ENCODE data around the gene RYK.

Gene RYK

DNA sequence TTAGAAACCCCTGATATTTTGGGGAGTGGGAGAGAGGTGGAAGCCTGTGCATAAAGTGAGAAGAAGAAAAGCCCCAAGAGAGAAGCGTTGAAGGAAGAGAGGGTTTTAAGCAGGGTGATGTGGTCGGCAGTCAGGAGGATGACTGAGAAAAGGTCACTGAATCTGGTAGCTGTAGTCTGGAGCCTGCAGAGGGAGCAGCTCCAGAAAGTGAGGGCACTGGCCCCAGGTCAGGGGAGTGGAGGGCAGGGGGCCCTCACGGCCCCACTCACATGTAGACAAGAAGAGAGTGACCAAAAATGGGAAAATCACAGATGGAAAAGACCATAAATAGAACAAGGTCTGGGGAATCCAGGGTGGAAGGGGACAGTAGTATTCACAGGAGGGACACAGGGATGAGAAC is 105.5 kb downstream of the RYK start:
- DNase-seq = no peak

DNA sequence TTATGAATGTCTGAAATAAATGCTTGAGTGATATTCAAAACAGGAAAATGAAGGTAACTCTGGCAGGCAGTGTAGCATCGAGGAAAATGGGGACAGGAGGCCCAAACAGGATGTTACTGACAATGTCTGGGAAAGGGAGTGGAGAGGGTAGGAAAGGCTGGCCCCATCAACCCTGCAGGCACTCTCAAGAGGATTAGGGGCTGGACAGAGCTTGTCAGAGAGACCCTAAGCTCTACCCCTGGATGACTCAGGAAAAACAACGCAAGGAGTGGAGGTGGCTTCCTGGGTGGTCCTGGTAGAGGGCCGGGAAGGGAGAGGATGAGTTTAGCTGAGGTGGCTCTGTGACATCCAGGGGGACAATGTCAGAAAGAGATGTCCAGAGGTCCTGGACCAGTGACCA is 106.0 kb downstream of the RYK start:
- DNase-seq = no peak

DNA sequence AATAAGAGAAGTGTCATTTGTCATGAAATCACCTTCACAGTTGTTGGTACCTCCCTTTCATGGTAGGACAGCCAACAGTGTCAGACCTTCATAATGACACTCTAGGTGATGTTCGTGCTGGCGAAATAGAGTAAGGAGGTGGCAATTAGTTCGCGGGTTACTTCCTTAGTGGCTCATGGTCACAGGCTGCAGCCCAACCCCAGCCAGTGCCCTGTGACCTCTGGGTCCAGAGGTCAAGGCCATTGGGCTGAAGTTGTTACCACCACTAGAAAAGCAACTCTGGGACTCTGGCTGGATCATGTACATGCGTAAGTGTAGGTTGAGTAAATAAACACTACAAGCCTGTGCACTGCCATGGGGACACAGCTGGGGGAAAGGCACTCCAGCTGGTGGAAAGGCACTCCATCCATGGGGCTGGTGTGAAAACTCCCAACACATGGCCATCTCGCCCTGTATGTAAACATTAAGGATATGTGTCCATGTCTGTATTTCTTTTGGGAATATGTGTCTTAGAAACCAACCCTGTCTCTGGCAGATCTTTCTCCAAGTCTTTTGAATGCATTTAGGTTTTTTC is 106.7 kb downstream of the RYK start:
- no peak for DNase-seq

DNA sequence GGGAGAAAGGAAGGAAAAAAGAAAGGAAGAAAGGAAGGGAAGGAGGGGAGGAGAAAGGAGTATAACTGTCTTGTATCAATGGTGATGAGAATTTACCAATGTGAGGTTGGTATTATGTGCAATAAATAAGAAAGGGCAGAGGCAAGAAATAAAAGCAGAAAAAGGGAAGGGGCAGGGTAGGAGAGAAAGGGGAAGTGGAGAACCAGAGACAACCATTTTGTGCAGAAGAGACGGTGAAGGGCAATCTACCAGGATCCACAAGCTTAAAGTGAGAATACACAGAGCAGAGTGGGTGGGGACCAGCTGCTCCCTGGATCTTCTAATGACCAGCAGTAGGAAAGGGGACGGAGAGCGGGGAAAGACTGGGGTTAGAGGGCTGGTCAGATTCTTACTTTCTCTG is 114.1 kb downstream of the RYK start:
- no peak for DNase-seq

DNA sequence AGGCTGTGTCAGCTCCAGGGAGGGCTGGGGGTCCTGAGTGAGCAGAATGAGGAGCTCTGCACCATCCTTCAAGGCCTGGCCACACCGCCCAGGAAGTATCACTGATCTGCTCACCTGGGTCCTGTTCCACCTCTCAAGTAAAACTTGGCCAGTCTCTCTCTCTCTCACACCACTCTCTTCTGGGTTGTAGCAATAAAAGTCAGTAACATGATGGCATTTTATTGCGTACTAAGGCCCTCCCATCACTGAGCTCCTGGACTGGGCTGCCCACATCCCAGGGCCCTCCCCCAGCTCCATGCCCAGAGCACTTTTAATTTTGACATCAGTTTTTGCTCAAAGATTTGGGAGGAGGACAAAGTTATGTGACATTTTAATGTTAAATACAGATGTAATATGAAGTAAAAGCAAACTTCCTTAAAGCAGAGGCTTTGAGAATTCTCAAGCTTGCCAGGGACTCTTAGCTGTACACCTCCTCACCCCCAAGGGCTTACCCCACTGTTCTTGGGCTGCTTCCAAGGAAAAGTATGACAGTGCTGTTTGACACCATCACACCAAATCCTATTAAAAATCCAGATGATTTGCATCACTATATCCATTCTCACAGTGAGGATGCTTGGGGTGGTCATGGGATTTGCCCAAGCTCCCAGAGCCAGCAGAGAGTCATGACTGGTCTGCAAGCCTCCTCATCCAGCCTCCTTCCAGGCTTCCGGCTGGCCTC is 115.8 kb downstream of the RYK start:
- no peak for DNase-seq

DNA sequence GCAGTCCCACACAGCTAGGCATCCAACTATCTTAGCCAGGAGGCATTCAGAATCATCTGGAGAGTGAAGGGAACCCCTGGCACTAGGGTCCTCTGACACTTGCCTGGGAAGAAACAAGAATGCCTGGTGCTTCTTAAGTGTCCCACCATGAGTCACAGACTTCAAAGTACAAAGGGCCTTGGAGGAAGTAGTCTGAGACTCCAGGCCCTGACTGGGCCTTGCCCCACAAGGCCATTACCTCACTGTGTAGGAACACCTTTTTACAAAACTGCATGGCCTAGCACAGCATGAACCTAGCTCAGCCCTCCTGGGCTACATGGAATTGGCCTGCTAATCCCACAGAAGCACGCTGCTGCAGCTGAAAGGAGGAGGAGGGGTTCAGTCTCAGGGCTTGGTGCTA is 116.4 kb downstream of the RYK start:
- DNase-seq = no peak

DNA sequence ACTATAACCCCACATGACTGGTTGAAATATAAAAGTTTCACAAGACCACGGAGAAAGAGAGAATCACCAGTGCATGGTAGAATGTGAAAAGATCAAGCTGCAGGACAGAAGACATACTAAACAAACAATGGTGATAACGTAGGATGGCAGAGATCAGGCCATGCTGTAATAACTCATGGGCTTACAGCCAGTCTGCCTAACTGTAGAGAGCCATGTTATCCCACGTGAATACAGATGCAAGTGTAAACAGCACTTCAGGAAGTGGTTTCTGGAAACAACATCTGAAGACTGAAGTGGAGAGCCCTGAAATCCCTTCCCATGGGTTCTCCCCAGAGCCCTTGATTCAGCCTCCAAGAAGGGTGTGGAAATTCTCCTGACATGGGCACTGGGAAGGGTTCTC is 117.7 kb downstream of the RYK start:
- no peak for DNase-seq

DNA sequence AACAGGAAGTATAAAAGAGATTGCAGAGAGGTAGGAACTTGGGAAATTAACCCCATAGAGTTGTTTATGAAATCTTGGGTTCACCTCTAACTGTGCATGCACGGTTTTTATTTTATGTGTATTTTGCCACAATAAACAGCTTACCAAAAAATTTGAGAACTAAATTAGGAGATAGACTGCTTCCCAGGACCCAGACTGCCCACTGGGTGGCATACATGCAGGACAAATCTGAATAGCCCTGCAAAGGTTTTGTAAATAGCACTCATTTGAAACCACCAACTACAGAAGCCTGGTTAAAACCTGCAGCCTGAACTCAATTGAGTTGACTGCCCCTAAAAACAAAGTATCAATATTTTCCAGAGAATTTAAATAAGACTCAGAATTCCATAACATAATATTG is 124.5 kb downstream of the RYK start:
- no peak for DNase-seq

DNA sequence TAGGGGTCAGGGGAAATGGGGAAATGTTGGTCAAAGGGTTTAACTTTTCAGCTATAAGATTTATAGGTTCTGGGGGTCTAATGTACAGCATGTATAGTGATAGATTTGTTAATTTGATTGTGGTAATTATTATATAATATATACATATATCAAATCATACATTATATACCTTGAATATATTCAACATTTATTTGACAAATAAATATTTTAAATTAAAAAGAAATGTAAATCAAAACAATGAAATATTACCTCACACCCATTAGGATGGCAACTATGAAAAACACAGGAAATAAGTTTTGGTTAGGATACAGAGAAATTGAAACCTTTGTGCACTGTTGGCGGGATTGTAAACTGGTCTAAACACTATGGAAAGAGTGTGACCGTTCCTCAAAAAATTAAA is 135.9 kb downstream of the RYK start:
- DNase-seq = no peak

DNA sequence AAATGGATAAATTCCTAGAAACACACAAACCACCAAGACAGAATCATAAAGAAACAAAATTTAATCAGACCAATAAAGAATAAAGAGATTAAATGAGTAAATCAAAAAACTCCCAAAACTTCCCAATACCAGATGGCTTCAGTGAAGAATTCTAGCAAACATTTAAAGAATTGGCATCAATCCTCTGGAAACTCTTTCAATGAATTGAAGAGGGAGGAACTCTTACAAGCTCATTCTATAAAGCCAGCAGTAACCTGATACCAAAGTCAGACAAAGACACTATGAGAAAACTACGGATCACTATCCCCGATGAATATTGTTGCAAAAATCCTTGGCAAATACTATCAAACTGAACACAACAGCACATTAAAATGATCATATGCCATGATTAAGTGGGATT is 139.0 kb downstream of the RYK start:
- no peak for DNase-seq

DNA sequence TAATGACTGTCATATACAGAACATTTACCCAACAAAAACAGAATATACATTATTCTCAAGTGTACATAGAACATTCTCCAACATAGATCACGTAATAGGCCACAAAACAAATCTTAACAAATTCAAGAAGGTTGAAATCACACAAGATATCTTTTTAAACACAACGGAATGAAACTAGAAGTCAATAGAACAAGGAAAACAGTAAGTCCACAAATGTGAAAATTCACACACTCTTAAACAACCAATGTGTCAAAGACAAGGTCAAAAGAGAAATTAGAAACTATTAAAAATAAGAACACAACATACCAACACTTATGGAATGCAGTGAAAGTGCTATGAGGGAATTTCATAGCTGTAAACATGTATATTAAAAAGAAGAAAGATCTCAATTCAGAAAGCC is 139.7 kb downstream of the RYK start:
- no peak for DNase-seq
